ENCODE measurements around the gene TGFBR2.

The TGFBR2 gene

DNA sequence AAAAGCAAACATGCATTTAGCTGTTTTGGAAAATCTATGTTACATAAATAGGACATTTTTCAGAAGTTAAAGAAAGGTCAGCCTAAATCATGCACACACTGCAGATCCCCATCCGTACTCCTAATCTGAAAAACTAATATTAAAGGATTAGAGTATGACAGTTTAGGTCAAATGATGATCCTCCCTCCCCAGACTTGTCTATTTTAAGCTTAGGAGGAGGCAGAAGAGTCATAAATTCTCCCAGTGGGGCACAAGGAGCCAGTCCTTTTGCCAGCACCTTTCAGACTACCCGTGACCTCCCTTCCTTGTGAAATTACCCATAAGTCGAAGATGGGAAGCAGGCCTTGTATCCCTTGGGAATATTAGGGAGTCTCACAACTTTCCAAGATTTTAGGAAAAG lies 78.0 kb downstream of the TGFBR2 start:
- no peak for DNase-seq (ENCODE audit: low read depth in 1 of 2, low spot score in 1 of 2)
- H3K27ac ChIP-seq (replicated peaks): no peak overlapping the region
- TF ChIP-seq, protein P1, sequence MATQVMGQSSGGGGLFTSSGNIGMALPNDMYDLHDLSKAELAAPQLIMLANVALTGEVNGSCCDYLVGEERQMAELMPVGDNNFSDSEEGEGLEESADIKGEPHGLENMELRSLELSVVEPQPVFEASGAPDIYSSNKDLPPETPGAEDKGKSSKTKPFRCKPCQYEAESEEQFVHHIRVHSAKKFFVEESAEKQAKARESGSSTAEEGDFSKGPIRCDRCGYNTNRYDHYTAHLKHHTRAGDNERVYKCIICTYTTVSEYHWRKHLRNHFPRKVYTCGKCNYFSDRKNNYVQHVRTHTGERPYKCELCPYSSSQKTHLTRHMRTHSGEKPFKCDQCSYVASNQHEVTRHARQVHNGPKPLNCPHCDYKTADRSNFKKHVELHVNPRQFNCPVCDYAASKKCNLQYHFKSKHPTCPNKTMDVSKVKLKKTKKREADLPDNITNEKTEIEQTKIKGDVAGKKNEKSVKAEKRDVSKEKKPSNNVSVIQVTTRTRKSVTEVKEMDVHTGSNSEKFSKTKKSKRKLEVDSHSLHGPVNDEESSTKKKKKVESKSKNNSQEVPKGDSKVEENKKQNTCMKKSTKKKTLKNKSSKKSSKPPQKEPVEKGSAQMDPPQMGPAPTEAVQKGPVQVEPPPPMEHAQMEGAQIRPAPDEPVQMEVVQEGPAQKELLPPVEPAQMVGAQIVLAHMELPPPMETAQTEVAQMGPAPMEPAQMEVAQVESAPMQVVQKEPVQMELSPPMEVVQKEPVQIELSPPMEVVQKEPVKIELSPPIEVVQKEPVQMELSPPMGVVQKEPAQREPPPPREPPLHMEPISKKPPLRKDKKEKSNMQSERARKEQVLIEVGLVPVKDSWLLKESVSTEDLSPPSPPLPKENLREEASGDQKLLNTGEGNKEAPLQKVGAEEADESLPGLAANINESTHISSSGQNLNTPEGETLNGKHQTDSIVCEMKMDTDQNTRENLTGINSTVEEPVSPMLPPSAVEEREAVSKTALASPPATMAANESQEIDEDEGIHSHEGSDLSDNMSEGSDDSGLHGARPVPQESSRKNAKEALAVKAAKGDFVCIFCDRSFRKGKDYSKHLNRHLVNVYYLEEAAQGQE (IDR thresholded peaks at IDR 0.05; ENCODE audit: insufficient replicate concordance, low read depth): no peak
- no peak for TF ChIP-seq POLR2AphosphoS5 (IDR thresholded peaks at IDR 0.05; ENCODE audit: low read depth)
- TF ChIP-seq, protein P2, sequence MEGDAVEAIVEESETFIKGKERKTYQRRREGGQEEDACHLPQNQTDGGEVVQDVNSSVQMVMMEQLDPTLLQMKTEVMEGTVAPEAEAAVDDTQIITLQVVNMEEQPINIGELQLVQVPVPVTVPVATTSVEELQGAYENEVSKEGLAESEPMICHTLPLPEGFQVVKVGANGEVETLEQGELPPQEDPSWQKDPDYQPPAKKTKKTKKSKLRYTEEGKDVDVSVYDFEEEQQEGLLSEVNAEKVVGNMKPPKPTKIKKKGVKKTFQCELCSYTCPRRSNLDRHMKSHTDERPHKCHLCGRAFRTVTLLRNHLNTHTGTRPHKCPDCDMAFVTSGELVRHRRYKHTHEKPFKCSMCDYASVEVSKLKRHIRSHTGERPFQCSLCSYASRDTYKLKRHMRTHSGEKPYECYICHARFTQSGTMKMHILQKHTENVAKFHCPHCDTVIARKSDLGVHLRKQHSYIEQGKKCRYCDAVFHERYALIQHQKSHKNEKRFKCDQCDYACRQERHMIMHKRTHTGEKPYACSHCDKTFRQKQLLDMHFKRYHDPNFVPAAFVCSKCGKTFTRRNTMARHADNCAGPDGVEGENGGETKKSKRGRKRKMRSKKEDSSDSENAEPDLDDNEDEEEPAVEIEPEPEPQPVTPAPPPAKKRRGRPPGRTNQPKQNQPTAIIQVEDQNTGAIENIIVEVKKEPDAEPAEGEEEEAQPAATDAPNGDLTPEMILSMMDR (IDR thresholded peaks at IDR 0.05; ENCODE audit: insufficient read depth, low read length): no peak
- TF ChIP-seq SPI1 (IDR thresholded peaks at IDR 0.05; ENCODE audit: borderline replicate concordance, low read depth): no peak
- TF ChIP-seq GABPA (IDR thresholded peaks at IDR 0.05; ENCODE audit: low read depth): no peak

GRCh38 chr3:30685267-30685667 lies 78.9 kb downstream of the TGFBR2 start:
- TF ChIP-seq SPI1 (IDR thresholded peaks at IDR 0.05; ENCODE audit: borderline replicate concordance, low read depth) (no peak), GABPA (IDR thresholded peaks at IDR 0.05; ENCODE audit: low read depth) (no peak), POLR2AphosphoS5 (IDR thresholded peaks at IDR 0.05; ENCODE audit: low read depth) (no peak)
- TF ChIP-seq, protein P1 (IDR thresholded peaks at IDR 0.05; ENCODE audit: insufficient replicate concordance, low read depth): no peak
- TF ChIP-seq, protein P2 (IDR thresholded peaks at IDR 0.05; ENCODE audit: insufficient read depth, low read length): no peak
- Histone ChIP-seq H3K4me3 (replicated peaks; ENCODE audit: insufficient read depth, low read length) (no peak overlapping the region), H3K27ac (replicated peaks) (no peak overlapping the region), H3K27me3 (ENCODE audit: insufficient read depth, poor library complexity, severe bottlenecking) (no peaks in the 10 kb centered on the region)
- peak in 1 of 2 experiments; percentile 33 for DNase-seq (ENCODE audit: low read depth in 1 of 2, low spot score in 1 of 2)

More for the DNA sequence above, 78.0 kb downstream of the TGFBR2 start:
- H3K27me3 ChIP-seq (ENCODE audit: insufficient read depth, poor library complexity, severe bottlenecking): no peaks in the 10 kb centered on the region
- H3K4me3 ChIP-seq (replicated peaks; ENCODE audit: insufficient read depth, low read length): no peak overlapping the region

DNA sequence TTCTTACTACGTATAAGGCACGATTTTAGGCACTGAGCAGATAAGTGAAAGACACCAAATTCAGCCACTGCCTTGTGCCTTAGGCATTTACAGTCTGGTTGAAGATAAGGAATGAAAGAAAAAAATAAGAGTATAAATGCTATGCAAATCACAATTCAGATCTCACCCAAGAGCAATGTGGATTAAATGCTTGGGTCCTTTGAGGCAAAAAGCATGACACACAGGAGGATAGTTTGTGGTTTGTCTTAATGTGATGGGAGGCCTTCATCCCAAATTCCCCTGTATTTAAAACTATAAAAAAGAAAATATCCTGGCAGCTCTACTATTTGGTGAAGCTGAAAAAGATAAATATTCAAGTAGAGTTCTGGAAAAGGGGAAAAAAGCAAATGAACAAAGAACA lies 79.8 kb downstream of the TGFBR2 start:
- no peak overlapping the region for H3K27ac ChIP-seq (replicated peaks)
- TF ChIP-seq POLR2AphosphoS5 (IDR thresholded peaks at IDR 0.05; ENCODE audit: low read depth) (no peak), SPI1 (IDR thresholded peaks at IDR 0.05; ENCODE audit: borderline replicate concordance, low read depth) (no peak), GABPA (IDR thresholded peaks at IDR 0.05; ENCODE audit: low read depth) (no peak)
- TF ChIP-seq, protein P2 (IDR thresholded peaks at IDR 0.05; ENCODE audit: insufficient read depth, low read length): no peak
- TF ChIP-seq, protein P1 (IDR thresholded peaks at IDR 0.05; ENCODE audit: insufficient replicate concordance, low read depth): no peak
- no peaks in the 10 kb centered on the region for H3K27me3 ChIP-seq (ENCODE audit: insufficient read depth, poor library complexity, severe bottlenecking)
- DNase-seq (ENCODE audit: low read depth in 1 of 2, low spot score in 1 of 2): no peak
- no peak overlapping the region for H3K4me3 ChIP-seq (replicated peaks; ENCODE audit: insufficient read depth, low read length)

All from HL-60 (cell line).